Amniotic stem cell (primary cell): Measurements from ENCODE around the gene DRAP1.
"Not testable (repeated sequence)": the region's sequence is repeated elsewhere in the genome, so short reads cannot be mapped to it uniquely, and the experiment has no call there.

Experiments
- DNase-seq: peaks from one replicate; lab custom pipeline; 2025; lab: John Stamatoyannopoulos, UW

Gene DRAP1

DNA sequence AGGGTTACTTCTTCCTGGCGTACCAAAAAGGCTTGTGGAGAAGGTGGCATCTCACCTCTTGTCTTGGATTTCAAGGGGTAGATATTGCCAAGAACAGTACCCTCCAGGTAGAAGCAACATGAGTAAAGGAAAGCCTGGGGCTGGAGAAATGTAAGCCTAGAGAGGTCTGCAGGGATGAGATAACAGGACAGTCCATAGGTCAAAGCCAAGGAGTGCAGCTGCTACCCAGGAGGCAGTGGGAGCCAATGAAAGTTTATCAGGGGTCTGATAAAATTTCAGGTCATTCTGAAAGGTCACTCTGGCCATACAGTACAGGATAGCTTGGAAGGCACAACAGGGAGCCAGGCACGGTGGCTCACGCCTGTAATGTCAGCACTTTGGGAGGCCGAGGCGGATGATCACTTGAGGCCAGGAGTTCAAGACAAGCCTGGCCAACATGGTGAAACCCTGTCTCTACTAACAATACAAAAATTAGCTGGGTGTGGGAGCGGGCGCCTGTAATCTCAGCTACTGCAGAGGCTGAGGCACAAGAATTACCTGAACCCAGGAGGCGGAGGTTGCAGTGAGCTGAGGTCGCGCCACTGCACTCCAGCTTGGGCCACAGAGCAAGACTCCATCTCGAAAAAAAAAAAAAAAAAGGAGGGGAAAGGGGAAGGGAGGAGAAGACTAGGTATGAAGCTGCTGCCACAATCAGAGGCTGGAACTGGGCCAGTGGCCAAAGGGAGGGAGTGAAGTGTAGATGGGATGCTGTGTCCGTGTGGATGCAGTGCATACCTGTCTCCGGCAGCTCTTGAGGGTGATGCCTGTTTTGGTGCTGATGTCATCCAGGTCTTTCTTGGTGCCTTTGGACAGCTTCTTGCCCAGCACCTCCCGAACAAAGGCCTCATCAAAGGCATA, 32.2 kb upstream of the DRAP1 start:
- DNase-seq, result no peak

- no peak for DNase-seq
These were observed 31.5 kb upstream of the DRAP1 start for GRCh38 chr11:65887723-65888162.

DNA sequence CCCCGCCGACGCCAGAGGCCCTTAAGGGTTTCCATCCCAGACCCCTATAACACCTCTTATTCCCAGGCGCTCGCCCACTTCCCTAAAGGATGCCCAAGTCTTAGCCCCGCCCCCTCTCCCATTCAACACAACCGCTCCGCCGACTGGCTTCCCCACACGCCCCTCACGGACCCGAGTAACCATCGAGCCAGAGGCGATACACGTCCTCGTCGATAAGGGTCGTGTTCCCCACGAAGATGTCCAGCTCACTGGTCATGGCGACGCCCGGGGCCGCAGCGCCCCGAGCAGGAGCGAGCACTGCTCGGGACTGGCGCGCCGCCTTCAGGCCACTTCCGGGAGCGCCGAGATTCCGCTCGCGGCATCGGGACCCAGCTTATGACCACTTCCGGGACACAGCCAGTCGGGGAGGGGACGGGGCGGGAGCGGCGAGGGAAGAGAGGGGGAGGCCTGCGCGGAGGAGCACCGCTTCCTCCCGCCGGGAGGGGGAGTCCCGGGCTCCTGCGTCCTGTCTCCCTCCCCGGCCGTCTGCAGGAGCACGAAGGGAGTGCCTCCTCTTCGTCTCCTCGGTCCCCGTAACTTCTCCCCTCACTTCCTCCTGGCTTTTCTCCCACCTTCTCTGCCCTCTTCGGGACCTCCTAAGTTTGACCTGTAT, 30.9 kb upstream of the DRAP1 start, which contains the start of gene FIBP:
Gene FIBP (minus strand): TSS at position 309 of the 652 bp plus-strand sequence. CDS start 53 bp downstream, at position 256.
- DNase-seq, result peak; percentile 93

DNA sequence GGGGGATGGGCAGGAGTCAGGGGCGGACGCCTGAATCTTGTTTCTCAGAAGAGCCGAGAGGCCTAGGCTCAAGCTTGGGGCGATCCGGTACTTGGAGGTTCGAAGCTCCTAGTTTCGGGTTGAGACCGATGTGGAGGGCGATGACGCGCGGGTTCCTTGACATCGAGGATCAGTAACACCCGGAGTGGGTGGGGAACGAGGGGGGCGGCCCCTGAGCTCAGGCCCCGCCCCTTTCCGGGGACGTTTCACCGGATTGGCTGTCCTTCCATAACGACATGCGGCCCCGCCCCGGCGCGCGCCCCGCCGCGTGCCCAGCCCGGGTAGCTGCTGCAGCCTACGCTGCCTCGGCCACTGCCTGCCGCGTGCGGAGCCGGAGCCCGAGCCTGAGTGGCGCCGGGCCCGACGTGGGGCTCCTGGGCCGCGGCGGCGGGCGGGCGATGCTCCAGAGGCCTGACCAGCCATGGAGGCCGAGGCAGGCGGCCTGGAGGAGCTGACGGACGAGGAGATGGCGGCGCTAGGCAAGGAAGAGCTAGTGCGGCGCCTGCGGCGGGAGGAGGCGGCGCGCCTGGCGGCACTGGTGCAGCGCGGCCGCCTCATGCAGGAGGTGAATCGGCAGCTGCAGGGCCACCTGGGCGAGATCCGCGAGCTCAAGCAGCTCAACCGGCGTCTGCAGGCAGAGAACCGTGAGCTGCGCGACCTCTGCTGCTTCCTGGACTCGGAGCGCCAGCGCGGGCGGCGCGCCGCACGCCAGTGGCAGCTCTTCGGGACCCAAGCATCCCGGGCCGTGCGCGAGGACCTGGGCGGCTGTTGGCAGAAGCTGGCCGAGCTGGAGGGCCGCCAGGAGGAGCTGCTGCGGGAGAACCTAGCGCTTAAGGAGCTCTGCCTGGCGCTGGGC, 28.7 kb upstream of the DRAP1 start, which contains the start of gene CCDC85B:
Gene CCDC85B (plus strand): TSS at position 350 of the 895 bp plus-strand sequence. CDS start 111 bp downstream, at position 461.
- peak; percentile 96 for DNase-seq

DNA sequence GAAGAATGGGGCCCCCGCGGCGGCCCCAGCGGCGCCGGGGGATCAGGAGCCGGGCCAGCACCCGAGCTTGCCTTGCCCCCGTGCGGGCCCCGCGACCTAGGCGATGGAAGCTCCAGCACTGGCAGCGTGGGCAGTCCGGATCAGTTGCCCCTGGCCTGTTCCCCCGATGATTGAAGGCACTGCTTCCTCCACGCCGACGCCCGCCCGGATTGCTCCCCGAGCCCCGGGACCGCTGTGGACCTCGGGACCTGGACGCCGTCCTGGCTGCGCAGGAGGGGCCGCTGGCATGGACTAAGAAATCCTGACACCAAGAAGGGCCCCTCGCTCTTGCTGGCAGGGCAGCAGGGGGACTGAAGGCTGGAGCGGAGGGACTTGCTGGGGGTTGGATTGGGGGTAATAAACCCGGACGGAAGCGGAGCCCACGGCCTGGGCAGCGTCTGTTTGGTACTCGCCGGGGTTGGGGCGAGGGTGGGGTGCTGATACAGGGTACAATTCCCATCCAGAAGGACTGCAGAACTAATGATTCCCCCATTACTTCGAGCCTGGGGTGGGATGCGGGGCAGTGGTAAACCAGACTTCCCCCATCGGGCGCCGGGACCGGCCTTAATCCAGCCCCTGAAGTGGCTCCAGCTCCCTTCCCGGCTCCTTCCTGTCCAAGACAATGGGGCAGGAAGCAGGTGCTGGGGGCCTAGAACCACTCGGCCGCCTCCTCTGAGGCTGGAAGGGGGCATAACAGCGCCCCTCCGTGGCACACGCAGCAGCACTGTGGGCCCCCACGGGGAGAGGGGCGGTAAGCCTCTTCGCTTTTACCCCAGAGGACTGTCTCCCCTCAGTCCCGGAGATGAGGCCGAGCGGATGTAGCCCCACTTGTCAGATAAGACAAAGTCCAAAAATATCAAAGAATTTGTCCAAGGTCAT, 27.7 kb upstream of the DRAP1 start:
- DNase-seq, result no peak

- not testable (repeated sequence) for DNase-seq
These were observed 27.1 kb upstream of the DRAP1 start for GRCh38 chr11:65892137-65892540.

GRCh38 chr11:65892661-65893317, 26.4 kb upstream of the DRAP1 start:
- no peak for DNase-seq

DNA sequence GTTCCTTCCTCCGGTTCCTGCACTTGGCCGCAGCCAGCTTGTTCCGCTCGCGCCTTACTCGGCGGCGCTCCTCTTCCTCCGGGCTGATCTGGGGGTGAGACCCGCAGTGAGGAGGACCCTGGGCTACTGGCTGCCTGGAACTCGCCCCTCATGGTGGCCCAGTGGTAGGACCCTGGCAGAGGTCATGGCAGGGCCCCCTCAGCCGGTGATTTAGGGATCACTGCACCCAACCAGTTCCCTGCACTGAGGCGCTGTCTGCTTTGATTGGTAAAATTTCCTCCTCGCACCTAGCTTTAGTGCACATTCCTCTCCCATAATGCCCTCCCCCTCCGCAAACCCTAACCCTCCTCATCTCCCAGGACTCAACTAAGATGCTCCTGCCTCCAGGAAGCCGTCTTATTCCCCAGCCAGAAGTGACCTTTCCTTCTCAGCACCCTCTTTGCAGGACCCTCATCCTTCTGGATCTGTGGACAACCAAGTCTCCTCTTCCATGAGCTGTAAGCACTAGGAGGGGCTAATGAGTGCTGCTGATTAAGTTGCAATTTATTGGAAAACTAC, 25.1 kb upstream of the DRAP1 start:
- no peak for DNase-seq

DNA sequence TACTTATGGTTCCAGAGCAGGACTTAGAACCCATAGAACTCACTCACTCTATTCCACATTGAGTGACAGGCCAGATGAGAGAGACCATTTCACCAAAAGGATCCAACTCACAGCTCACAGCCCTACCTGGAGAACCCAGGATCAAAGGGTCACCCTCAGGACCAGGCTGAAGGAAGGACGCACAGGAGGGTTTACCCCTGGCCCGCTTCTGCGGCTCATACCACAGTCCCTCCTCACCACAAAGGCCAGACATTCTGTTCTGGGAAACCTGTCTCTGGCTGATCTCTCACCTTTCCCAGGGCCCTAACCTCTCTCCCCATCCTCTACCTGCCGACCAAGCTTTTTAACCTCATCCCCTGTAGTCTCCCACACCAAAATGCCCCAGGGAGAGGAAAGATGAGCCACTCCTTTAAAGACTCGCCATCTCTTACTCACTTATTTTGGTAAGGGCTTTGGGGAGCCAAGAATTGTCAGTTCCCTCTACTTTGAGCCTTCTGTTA, 23.7 kb upstream of the DRAP1 start:
- DNase-seq, result no peak

DNA sequence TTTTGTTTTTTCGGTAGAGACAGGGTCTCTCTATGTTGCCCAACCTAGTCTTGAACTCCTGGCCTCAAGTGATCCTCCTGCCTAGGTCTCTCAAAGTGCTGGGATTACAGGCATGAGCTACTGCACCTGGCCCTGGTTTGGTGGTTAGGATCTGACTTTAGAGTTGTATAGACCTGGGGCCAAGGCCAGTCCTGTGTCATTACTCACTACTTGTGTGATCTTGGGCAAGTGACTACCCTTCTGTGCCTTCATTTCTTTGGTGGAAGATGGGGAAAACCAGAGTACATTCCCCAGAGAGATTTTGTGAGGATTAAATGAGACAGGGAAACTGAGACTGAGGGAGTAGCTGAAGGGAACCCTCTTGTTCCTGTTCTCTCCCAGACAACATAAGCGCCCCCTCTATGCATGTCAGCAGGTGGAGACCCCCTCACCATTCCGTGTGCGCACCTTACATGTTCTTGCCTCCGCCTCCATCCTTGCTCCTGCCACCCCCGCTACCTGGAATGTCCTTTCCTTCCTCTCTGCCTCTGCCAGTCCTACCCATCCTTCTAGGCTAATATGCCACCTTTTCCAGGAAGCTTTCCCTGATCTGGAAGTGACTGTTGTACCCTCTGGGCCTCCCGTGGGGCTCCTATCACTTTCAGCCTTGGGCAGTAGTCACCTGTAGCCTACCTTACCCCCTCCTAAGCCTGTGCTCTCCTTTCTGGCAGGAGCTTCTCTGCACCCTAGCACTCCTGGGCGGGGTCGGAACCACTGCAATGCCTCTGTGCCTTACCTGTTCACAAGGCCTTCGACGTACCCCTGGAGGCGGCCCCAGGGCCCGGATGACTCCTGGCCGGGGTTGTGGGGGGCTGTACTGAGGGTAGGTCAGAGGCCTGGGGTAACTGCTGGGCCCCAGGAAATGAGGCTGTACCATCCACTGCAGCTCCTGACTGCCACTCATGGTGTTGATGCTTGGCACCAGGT, 22.9 kb upstream of the DRAP1 start:
- DNase-seq, result no peak

GRCh38 chr11:65897020-65897471, 22.2 kb upstream of the DRAP1 start:
- no peak for DNase-seq

GRCh38 chr11:65898656-65899355, 20.4 kb upstream of the DRAP1 start:
- DNase-seq, result no peak

DNA sequence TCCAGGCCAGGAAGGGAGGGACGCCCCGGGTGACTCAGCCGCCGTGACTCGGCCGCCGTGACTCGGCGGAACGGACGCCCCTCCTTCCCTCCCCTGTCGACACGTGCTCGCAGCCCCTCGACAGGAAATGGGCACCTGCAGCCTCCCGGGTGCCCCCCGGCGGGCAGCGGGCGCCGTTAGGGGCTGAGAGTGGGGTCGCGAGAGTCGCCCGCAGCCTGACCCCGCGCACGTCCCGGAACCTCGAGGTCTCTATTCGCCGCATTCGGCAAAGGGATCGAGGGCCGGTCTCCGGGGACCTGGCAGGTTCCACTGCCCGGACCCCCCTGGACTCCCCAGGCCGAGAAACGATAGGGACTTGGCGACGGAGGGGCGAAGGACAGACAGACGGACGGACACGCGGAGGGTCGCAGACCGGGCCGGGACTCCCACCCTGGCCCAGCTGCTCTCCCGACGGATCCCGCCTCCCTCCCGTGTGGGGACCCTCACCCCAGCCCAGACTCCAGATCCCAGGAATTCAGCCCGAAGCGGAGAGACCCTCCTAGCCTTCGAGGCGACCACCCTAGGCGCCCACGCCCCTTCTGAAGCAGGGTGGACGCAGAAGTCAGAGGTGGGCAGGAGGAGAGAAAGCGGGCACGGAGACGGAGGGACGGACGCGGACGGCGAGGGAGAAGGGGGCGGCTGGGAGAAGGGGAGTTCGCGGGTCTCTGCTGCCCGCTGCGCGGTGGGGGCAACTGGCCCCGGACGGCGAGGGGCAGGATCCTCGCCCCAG, 19.7 kb upstream of the DRAP1 start:
- peak; percentile 77 for DNase-seq

DNA sequence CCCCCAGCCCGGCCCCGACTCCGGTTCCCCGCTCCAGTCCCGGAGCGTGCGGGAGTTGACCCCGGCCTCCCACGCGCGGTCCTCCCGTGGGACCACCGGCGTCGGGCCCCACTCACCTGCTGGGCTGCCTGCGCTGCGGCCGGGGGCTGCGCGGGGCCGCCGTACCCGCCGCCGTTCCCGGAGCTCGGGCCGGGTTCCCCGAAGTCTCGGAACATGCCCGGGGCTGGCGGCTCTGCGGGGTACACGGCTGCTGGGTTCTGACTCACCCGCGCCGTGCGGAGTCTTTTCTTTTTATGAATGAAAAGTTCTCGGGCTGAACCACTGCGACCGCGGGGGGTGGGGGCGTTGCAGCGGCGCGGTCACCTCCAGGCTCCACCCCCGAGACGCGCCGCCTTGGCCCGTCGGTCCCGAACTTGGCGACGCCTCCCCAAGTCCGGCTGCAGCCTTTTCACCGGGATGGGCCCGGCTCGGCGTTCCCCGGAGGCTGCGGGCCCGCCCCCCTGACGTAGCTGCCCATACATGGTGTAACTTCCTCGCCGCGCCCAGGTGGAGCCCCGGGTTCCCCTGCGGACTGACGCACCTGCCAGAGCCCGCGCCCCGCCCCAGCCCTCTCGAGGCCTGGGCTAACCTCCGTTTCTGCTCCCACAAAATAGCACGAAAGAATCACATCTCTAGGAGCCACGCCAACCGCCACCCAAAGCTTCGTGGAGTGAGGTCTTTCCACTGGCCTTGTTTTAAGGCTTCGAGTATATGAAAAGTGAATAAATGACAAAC, 18.9 kb upstream of the DRAP1 start, which contains the start of gene FOSL1:
Gene FOSL1 (minus strand): TSS at position 264 of the 774 bp plus-strand sequence. CDS start 49 bp downstream, at position 215.
- peak; percentile 91 for DNase-seq

- DNase-seq, result no peak
These were observed 18.4 kb upstream of the DRAP1 start for GRCh38 chr11:65900899-65901180.

- peak; percentile 64 for DNase-seq
These were observed 16.2 kb upstream of the DRAP1 start for GRCh38 chr11:65903068-65903481.
